Left cardiac atrium (tissue), 4 donors: Measurements from ENCODE around the gene PRDM16. TPM values are rescaled to one million over a fixed set of nuclear protein-coding genes. Genes with fewer than 3 reads are reported as not detected.
A peak's percentile ranks its signal among the peaks of the same experiment; 100 is the strongest.

Experiments used
- ATAC-seq, 2 donors: fragments of 200-7000 bp; cut with Tn5 transposase; one replicate each; pipeline ENCODE4 v1.9.1; 2020; ENCODE audit warnings: mild to moderate bottlenecking in 2 of 2, moderate library complexity in 2 of 2
- DNase-seq: peaks from one replicate; pipeline ENCODE4 v3.0.0-alpha.2; 2020
- intact Hi-C, 2 donors: fragments of 100-400 bp; cut with DNase I; formaldehyde crosslinking; loops; one replicate each; pipeline versions ENCODE4 v1.14.1 to v1.15.1; 2022 to 2023
- total RNA-seq, 2 donors: library from RNA; stranded (reverse); fragmentation: NEBNext Ultra II Directional; extraction: Animal tissue kit (Norgen Biotek cat#: 25700); gene quantifications; one replicate each; pipeline ENCODE4 v1.2.1, GENCODE V29; 2021
- donor health status: DM: no; HTN: yes; CAD: no.
- donor health status: DM: no; HTN: yes; CAD: no; lungs with severe emphysema.
- donor health status: DM: yes; HTN: yes; CAD: no.
- donor health status: Dilated cardiomyopathy.

Gene PRDM16
- total RNA-seq, 2 donors from 2014 or later = 0.99 to 1.2 TPM

DNA sequence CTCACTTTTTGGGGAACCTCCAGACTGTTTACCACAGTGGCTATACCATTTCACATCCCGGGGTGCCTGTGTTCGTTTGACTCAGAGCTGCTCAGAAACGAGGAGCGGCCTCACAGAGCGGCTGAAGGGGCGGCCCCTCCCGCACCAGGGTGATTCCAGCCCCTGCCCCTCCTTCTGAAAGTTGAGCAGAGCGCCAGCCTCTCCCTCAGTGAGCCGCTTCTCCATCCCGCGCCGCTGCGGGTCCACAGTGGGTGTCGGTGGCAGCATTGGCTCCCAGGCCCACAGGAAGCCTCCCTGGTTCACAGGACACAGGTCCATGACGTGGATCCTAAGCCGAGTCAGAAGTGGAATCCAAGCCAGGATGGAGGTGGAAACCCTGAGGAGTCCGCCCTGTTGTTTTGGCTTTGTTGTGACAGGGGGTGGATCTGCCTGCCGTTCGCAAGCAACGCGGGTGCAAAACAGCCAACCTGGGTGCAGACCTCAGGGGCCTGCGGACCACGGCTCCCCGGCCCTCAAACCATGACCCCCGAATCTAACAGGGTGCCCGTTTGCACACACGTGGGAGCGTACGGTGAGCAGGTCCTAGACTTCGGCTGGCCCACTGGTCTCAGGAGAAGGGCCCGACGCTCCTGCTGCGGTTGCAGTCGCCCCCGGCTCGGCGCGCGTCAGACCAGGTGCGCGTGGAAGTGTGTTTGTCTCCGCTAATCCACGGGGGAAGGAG, 198.7 kb downstream of the PRDM16 start:
- DNase-seq (no peak), ATAC-seq (no peak)
- intact Hi-C loops = no loop called here

DNA sequence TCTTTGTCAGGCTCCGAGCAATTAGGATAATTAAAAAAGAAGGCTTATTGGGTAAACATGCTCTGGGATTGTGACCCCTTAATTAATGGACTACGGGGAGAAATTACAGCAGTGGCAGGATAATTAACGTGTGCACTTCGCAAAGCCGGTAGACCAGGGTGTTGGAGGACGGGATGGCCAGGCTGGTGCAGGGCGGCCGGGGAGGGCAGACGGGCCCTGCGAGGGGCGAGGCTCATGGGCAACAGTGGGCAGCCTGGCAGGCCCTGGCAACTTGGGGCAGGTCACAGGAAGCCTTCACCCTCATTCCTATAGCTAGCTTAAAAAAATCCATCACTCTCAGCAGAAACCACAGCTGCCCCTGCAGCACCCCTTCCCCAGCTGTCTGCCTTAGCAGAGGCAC, 199.3 kb downstream of the PRDM16 start:
- intact Hi-C loops = no loop called here
- DNase-seq = no peak

DNA sequence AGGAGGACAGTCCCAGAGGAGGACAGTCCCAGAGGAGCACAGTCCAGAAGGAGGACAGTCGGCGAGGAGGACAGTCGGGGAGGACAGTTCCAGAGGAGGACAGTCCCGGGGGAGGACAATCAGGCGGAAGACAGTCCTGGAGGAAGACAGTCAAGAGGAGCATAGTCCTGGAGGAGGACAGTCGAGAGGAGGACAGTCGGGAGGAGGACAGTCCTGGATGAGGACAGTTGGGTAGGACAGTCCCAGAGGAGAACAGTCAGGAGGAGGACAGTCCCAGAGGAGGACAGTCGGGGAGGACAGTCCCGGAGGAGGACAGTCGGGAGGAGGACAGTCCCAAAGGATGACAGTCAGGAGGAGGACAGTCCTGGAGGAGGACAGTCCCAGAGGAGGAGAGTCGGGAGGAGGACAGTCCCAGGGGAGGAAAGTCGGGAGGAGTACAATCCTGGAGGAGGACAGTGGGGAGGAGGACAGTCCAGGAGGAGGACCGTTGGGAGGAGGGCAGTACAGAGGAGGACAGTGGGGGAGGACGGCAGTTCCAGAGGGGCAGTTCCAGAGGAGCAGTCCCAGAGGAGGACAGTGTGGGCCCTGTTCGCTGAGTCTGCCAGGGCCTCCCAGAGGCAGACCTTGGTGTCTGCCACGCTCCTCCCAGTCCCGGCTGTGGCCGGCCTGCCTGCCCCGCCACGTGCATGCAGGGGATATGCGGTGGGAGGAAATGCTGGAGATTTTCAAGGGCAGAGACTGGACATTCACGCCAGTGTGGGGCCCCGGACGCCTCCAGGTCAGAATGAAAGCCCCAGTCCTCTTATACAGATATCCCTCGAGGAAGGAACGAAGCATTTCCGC, 201.6 kb downstream of the PRDM16 start:
- DNase-seq (no peak), ATAC-seq (peak in 1 of 2 donors; percentile 45)
- intact Hi-C loops = no loop called here

More for the DNA sequence above, 199.3 kb downstream of the PRDM16 start:
- no peak for ATAC-seq

DNA sequence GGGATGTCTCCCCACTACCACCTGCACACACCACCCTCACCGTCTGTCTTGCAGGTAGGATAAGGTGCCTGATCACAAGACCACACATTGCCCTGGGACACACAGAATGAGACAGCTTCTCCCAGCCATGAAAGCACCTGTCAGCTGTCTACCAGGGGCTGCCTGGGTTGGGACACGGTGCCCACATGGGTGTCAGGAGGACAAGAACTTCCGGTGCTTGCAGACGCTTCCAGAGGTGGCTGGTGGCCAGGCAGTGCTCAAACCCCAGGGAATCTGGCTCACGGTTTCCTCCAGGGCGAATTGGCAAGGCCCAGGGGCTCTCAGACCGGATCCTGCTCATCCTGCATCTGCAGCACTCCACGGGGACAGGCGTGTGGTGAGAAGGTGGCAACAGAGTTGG, 202.9 kb downstream of the PRDM16 start:
- ATAC-seq (no peak), DNase-seq (no peak)
- intact Hi-C loops = no loop called here

DNA sequence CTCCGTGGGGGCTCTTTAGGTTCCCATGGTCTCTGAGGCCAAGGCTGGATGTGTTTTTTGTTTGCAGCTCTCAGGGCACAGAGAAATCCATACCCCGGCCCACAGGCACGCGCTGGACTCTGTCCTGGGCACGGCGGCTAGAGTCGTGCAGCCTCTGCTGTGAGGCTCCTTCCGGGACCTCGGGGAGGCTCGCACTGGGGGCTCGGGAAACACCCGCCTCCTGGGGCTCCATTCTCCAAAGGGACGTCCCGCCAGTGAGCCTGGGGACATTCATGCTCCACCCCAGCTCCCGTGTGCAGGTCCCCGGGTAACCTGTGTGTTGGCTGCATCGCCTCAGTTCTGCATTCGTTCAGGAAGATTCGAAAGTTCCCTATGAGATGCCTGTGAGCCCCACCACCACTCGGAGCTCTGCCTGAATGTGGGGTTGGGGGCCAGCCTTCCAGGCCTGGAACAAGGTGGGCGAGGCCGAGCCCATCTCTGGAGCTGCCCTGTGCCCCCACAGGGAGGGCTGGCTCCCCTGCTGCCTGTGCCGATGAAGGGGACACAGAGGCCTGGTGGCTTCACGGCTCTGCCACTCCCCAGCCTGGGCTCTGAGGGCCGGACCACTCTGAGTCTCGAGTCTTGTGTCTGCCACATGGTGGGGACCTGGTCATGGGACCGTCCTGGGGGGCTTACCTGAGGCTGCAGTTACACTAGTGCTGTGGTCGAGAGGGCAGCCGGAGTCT, 203.5 kb downstream of the PRDM16 start:
- intact Hi-C loops = no loop called here
- DNase-seq (no peak), ATAC-seq (no peak)

DNA sequence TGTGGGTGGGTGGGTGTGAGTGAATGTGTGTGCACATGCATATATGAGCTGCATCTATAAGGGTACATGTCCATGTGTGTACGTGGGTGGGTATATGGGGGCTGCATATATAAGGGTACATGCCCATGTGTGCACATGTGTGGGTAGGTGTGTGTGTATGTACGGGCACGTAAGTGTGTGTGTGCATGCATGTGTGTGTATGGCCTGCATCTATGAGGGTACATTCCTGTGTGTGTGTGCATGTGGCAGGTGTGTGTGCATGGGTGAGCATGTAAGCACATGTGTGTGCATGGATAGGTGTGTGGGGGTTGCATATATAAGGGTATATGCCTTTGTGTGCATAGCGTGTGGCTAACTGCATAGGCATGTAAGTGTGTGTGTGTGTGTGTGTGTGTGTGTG, 204.4 kb downstream of the PRDM16 start:
- intact Hi-C loops = no loop called here
- ATAC-seq = no peak
- DNase-seq = no peak

DNA sequence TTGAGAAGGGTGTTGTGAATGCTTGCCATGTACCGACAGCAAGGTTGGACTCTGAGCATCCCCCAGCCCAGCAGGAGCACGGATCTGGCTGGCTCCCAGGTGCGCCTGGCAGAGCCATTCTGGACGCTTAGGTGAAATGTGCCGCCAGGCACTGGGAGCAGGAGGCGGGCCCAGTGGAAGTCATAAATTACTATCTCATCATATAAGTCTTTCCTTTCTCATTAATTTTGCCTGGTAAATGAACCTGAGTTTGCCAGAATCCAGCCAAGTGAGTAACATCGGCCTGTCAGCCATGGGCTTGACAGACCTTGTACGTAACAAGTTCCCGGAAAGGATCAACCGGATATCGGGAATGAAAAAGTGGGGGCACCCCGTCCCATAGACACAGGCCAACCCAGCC, 206.0 kb downstream of the PRDM16 start:
- DNase-seq = no peak
- intact Hi-C loops = no loop called here
- no peak for ATAC-seq

DNA sequence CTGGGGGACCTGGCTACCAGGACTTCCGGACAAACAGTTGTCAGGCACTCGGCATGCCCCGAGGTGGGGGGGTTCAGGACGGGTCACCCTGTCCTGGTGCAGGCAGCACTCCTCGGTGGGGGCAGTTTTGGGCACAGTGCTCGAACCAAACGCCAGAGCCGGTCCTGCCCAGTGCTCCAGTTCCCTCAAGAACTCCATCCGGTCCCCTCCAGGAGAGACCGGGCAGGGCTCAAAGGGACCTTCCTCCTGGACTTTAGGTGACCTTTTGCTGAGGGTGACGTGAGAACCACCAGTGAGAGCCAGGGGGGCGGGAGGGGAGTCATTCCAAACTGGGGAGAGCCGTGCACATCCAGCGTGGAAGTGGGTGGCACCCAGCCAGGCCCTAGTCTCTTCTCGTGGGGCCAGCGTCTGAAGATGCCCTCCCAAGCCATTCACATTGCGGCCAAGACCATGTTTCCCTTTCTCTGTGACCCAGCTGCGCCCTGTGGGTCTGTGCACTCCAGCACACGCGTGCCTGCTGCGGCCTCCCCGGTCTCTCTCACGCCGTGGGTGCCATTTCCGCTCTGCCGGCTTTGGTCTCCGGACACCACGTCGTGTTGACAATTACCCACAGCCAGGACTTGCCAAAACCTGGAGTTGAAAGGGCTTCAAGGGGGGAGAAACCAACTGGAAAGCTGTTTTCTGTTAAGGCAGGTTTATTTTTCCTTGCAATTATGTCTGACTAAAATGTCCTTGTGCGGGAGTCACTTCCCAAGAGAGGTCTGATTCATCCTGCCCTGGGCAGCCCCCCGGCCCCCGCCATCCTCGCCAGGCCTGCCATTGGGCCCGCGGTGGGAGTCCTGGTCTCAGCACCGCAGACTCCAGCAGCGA, 206.7 kb downstream of the PRDM16 start:
- DNase-seq (no peak), ATAC-seq (no peak)
- intact Hi-C loops = no loop called here

DNA sequence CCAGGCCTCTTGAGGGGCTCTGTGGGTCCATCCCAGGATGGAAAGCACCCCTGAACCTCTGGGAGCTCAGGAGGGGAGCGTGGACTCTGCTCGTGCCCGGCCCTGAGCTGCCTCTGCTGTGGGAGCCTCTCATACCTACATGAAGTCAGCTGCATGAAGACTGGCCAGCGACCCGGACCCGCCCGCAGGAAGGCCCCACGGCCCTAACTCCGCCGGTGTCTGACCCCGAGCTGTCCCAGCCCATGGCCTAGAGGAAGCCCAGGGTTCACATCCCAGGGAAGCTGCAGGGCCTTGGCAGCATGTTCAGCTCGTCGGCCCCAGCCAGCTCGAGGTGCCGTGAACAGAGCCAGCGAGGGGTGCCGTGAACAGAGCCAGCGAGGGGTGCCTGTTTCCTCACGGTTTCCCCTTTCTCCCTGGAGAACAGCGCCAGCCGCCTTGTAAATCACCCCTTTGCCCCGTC, 207.4 kb downstream of the PRDM16 start:
- DNase-seq = no peak
- ATAC-seq = no peak
- intact Hi-C loops = no loop called here

DNA sequence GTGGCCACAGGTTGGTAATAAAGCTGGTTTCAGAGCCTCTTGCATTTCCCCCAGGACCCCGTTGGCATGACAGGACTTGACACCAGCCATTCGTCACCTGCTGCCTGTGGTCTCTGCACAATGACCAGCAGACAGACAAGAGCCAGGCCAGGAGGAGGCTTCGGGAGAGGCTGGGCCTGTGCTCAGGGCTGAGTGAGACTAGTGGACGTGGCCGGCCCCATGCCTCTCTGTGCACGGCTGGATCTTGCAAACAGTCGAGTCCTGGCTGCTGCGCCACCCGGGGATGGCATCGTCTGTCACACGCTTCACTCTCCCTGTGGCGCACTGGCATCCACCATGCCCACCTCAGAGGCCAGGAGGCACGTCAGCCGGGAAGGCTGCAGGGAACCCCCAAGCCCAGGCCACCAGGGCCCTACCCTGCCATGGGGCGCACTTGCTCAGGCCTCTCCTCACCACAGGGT, 208.0 kb downstream of the PRDM16 start:
- no peak for ATAC-seq
- intact Hi-C loops = no loop called here
- DNase-seq = no peak

DNA sequence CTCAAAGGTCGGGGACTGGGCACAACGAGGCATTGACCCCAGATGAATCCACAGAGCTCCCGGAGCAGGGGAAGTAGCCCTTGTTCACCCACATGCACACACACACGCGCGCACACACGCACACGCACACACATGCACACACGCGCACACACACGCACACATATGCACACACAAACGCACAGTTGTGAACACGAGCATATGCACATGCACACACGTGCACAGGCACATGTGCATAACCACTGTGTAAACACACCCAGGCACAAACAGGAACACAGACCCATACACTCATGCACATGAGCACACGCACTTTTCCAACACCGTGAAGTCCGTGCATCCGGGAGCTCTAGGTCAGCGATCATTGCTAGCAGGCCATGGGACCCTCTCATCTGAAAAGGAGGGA, 208.6 kb downstream of the PRDM16 start:
- intact Hi-C loops = no loop called here
- ATAC-seq (no peak), DNase-seq (no peak)

DNA sequence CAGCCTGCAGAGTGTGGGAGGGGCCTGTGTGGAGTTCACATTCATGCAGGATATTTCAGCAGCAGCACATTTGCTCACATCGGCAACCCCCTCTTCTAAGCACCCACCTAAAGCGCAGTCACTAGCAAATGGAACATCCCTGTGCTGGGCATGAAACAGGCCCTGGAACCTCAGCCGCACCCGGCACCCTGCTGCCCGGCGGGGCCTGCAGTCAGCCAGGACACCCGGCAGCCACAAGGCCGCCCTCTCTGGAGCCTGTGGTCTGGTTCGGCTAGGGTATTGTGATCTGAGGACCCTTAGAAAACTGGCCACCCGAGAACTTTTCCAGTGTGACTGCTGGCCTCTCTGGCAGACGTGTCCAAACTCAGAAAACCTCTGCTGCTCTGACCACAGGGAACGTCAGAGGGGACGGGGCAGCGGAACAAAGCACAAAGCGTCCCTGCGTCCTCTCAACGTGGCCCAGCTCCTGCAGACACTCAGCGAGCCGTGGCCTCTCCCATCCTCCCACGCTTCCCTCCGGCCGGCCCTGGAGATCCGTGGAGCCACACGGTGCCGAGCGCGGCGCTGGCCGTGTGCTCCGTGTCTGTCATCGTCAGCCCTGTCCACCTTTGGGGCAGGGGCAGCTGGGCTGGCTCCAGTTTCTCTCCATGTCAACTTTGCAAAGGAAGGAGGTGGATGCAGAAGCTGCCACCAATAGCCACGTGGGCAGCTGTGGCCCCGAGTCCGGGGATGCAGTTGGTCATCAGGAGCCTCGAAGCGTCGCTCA, 209.6 kb downstream of the PRDM16 start:
- no peak for DNase-seq
- no peak for ATAC-seq
- intact Hi-C loops = no loop called here

DNA sequence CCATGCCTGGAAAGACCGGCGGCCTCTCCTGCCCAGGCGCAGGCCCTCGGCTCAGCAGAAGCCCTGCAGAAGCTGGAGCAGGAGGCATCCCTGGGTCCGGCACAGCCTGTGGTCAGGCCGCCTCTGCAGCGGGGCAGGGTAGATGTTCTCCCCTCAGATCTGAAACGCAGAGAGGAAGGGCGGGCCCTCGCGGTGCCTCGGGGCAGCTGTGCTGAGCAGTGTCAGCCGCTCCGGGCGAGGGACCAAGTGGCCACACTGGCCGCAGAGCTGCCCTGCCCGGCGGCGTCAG, 210.1 kb downstream of the PRDM16 start:
- ATAC-seq (no peak), DNase-seq (no peak)
- intact Hi-C loops = no loop called here

DNA sequence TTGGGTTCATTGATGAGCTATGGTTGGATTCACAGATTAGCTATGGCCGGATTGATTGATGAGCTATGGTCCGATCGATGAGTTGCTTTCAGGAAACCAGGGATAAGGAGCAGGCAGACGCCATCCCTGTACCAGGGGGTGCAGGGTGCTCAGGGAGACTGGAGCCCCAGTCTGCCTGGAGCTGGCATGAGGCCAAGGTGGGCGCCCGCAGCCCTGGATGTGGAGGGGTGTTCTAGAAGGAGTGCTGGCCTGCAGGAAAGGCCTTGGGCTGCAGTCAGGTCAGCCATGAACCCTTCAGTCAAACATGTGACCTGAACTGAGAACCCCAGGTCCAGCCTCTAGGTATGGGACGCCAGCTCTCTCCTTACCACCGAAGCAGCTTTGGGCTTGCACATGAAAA, 212.7 kb downstream of the PRDM16 start:
- intact Hi-C loops = loop anchor here in 1 of 2 donors (10.0 kb wide), 2 partner anchors 207 to 267 kb away; no protein-coding TSS in a partner anchor
- no peak for DNase-seq
- ATAC-seq = no peak

DNA sequence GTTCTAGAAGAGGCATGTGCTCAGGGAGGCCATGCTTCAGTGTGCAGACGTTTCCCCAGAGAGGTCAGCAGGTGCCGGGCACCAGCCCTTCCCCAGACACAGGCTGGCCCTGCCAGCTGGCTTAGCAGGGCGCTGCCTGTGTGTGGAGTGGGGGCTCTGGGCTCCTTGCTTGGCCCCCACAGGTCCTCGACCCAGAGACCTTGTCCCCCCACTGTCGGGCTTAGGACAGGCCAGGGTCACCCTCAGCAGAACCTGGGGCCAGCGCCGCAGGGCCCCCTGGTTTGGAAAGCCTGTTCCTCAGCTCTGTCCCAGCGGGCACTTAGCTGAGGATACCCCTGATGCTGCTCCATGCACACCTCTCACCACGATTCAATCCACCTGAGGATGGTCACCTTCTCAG, 213.2 kb downstream of the PRDM16 start:
- no peak for DNase-seq
- intact Hi-C loops = loop anchor here in 1 of 2 donors (10.0 kb wide), 2 partner anchors 207 to 267 kb away; no protein-coding TSS in a partner anchor
- no peak for ATAC-seq

DNA sequence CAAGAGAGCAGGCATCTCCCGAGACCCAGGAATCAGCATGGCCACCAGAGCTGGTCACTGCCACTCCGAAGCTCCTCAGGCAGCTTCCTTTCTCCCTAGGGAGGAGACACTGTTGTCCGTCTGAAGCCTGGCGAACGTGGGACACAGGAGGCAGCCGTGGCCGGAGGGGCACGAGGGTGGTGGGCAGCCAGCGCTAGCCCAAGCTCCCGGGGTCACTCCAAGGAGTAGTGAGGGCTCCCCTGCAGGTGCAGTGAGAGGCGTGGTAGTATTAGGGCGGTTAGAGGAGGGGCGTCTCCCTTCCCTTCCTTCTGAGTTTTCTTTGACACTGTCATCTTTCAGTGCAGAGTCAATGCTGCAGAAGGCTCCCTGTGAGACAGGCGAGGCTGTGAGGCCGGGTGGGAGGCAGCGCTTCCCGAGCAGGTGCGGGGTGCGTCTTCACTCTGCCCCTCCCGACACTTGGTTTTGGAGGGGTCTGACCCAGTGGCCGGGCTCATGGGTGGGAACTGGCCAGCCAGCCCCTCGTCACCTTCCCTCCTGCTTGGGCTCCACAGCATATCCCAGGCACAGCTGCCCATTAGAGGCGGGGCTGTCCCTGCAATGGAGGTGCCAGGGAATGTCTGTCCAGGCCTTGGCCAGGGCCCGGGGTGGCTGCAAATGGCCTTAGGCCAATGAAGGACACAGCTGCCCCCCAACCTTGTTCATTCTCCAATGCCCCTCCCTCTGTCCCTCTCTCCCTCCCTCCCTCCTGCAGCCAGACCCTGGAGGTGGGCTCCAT, 213.8 kb downstream of the PRDM16 start:
- intact Hi-C loops = loop anchor here in 1 of 2 donors (10.0 kb wide), 2 partner anchors 208 to 268 kb away; no protein-coding TSS in a partner anchor
- DNase-seq (no peak), ATAC-seq (no peak)

DNA sequence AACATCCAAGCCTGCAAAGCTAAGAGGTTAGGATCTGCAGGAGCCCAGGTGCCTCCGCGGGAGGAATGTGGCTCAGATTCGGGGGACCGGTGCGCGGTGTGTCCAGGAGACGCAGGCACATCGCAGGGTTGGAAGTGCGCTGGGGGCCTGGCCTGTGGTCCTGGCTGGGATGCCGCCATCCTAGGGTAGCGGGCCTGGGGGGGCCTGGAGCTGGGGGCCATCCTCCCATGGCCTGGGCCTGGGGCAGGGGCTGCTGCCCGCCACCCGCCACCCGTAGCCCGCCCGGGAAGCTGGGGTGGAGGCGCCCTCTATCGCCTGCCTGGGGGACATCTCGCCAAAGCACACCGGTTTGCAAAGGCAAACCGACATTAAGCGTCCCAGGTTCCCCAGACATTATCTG, 214.8 kb downstream of the PRDM16 start:
- peak; percentile 43 for DNase-seq
- ATAC-seq = peak; percentile 74 to 78
- intact Hi-C loops = loop anchor here in 1 of 2 donors (10.0 kb wide), 2 partner anchors 209 to 269 kb away; no protein-coding TSS in a partner anchor
